Spleen (tissue), 7 donors: ENCODE measurements around the gene CADM2.
"Not testable (repeated sequence)": the region's sequence is repeated elsewhere in the genome, so short reads cannot be mapped to it uniquely, and the experiment has no call there.

Experiments
- CTCF ChIP-seq, 11 experiments: fragments of 200-600 bp in 7 of 11; fragments of 450-650 bp in 4 of 11; sonication (generic) in 4 of 11; IDR thresholded peaks in 8 of 11; conservative IDR thresholded peaks in 3 of 11; 1 replicate in 7 of 11; 2 replicates in 4 of 11; pipeline versions ENCODE4 v1.4.0 to v1.8.0; 2016 to 2021; ENCODE audit warnings: antibody characterized with exemption in 11 of 11, inconsistent platforms in 4 of 11, mild to moderate bottlenecking in 1 of 11
- POLR2A ChIP-seq, 3 donors: fragments of 450-650 bp; IDR thresholded peaks; one replicate each; pipeline ENCODE4 v1.5.1; 2017; ENCODE audit warnings: antibody characterized with exemption in 3 of 3, mild to moderate bottlenecking in 1 of 3
- POLR2AphosphoS5 ChIP-seq, 3 donors: sonication (generic); formaldehyde crosslinking; IDR thresholded peaks; one replicate each; pipeline ENCODE4 v1.5.1; 2017; ENCODE audit warnings: antibody characterized with exemption in 3 of 3
- donor health status: DM: no; HTN: no; CAD: no; lungs with moderate emphysema.
- donor health status: DM: no; HTN: no; CAD: no.
- donor health status: DM: no; HTN: no; CAD: no.

GRCh38 chr3:85504785-85505511 lies 546.2 kb downstream of the CADM2 start:
- not testable (repeated sequence) for TF ChIP-seq POLR2A (IDR thresholded peaks at IDR 0.05); CTCF (IDR thresholded peaks at IDR 0.05 in 8 of 11, conservative IDR thresholded peaks at IDR 0.05 in 3 of 11); POLR2AphosphoS5 (IDR thresholded peaks at IDR 0.05)
